Spleen (tissue), 7 donors: ENCODE measurements around the gene DIP2C.

ENCODE experiments used
- POLR2A ChIP-seq, 3 donors: fragments of 450-650 bp; IDR thresholded peaks; one replicate each; pipeline ENCODE4 v1.5.1; 2017; ENCODE audit warnings: antibody characterized with exemption in 3 of 3, mild to moderate bottlenecking in 1 of 3
- POLR2AphosphoS5 ChIP-seq, 3 donors: sonication (generic); formaldehyde crosslinking; IDR thresholded peaks; one replicate each; pipeline ENCODE4 v1.5.1; 2017; ENCODE audit warnings: antibody characterized with exemption in 3 of 3
- TF ChIP-seq, protein P1 (sequence below), 11 experiments: fragments of 200-600 bp in 7 of 11; fragments of 450-650 bp in 4 of 11; sonication (generic) in 4 of 11; IDR thresholded peaks in 8 of 11; conservative IDR thresholded peaks in 3 of 11; 1 replicate in 7 of 11; 2 replicates in 4 of 11; pipeline versions ENCODE4 v1.4.0 to v1.8.0; 2016 to 2021; ENCODE audit warnings: antibody characterized with exemption in 11 of 11, inconsistent platforms in 4 of 11, mild to moderate bottlenecking in 1 of 11
- donor health status: DM: no; HTN: no; CAD: no; lungs with moderate emphysema.
- donor health status: DM: no; HTN: no; CAD: no.
- donor health status: DM: no; HTN: no; CAD: no.

DNA sequence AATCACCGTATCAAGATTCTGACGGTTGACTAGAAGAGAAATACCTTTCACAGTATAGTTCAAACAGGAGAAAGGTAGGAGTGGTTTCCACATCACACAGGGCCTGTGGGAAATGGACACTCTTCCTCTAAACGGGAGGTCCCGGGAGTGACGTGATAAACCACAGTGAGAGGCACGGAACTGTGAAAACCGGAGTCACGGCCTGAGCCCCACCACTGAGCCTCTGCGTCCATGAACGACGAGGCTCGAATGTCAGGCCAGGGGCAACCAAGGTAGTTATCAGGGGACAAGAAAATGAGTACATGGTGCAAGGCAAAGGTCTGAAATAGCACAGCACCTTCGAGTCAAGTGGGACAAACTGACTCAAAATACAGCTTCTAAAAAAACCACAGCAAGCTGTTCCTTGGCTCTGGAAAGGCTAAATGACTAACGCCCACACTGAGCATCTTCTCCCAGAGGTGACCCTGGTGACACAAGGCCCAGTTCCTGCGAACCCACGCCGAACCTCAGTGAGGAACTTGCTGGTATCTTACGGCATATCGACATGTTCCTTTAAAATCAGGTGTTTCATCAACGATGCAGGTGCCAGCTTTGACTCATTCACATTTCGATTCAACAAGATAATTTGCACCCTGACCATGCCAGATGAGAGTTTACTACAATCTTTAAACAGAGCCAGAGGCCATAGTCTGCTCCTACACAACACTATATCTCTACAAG lies 99.3 kb downstream of the DIP2C start:
- TF ChIP-seq, protein P1, sequence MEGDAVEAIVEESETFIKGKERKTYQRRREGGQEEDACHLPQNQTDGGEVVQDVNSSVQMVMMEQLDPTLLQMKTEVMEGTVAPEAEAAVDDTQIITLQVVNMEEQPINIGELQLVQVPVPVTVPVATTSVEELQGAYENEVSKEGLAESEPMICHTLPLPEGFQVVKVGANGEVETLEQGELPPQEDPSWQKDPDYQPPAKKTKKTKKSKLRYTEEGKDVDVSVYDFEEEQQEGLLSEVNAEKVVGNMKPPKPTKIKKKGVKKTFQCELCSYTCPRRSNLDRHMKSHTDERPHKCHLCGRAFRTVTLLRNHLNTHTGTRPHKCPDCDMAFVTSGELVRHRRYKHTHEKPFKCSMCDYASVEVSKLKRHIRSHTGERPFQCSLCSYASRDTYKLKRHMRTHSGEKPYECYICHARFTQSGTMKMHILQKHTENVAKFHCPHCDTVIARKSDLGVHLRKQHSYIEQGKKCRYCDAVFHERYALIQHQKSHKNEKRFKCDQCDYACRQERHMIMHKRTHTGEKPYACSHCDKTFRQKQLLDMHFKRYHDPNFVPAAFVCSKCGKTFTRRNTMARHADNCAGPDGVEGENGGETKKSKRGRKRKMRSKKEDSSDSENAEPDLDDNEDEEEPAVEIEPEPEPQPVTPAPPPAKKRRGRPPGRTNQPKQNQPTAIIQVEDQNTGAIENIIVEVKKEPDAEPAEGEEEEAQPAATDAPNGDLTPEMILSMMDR (IDR thresholded peaks at IDR 0.05 in 8 of 11, conservative IDR thresholded peaks at IDR 0.05 in 3 of 11): no peak
- TF ChIP-seq POLR2AphosphoS5 (IDR thresholded peaks at IDR 0.05): no peak
- no peak for TF ChIP-seq POLR2A (IDR thresholded peaks at IDR 0.05)
